HFFc6 (cell line): Measurements from ENCODE around the gene AADACL4. TPM values are rescaled to one million over a fixed set of nuclear protein-coding genes. Genes with fewer than 3 reads are reported as not detected.

Experiments
- DNase-seq: peaks from one replicate; pipeline ENCODE4 v3.0.0-alpha.2; 2018
- H3K27ac Mint-ChIP-seq: 2 replicates; pipeline ENCODE4 v1.8.0; 2020; ENCODE audit warnings: mild to moderate bottlenecking, mixed read lengths
- H3K27me3 Mint-ChIP-seq: 2 replicates; pipeline ENCODE4 v1.8.0; 2021; ENCODE audit warnings: mild to moderate bottlenecking, moderate library complexity, mixed read lengths; ENCODE audit not compliant: insufficient read depth
- H3K36me3 Mint-ChIP-seq: 2 replicates; pipeline ENCODE4 v1.8.0; 2021; ENCODE audit warnings: low read depth, mixed read lengths
- H3K4me1 Mint-ChIP-seq: 2 replicates; pipeline ENCODE4 v1.8.0; 2020; ENCODE audit warnings: low read depth, mixed read lengths
- H3K4me3 Mint-ChIP-seq: 2 replicates; pipeline ENCODE4 v1.8.0; 2020; ENCODE audit warnings: mild to moderate bottlenecking, moderate library complexity, mixed read lengths
- H3K9me3 Mint-ChIP-seq: 2 replicates; pipeline ENCODE4 v1.8.0; 2020; ENCODE audit warnings: mild to moderate bottlenecking, mixed read lengths
- CTCF ChIP-seq: fragments of 200-600 bp; sonication (generic); IDR thresholded peaks from 2 replicates; pipeline ENCODE4 v1.5.0; 2021; ENCODE audit warnings: antibody characterized with exemption, mild to moderate bottlenecking
- total RNA-seq, 6 experiments: library from RNA; stranded (reverse); fragmentation: NEBNext Ultra II Directional; extraction: Animal tissue kit (Norgen Biotek cat#: 25700); gene quantifications; 2 replicates in 1 of 6; 3 replicates in 5 of 6; pipeline ENCODE4 v1.2.3, GENCODE V29; 2021

AADACL4 gene
- total RNA-seq, 6 experiments from 2014 or later, result not detected

GRCh38 chr1:12715896-12716437, 72.1 kb downstream of the AADACL4 start, which contains the start of gene AADACL3:
Gene AADACL3 (plus strand): TSS chr1:12716110. CDS start chr1:12716177, 67 bp downstream.
- H3K27me3 Mint-ChIP-seq, result peaks cover 3% of the 10 kb centered on the region; the same call in 1 of the 2 replicates
- no peaks in the 10 kb centered on the region for H3K4me1 Mint-ChIP-seq
- no peaks in the 10 kb centered on the region for H3K36me3 Mint-ChIP-seq
- TF ChIP-seq CTCF, result no peak
- peaks cover under 1% of the 10 kb centered on the region; the same call in 1 of the 2 replicates for H3K9me3 Mint-ChIP-seq
- no peak within 1 kb of the TSS for H3K4me3 Mint-ChIP-seq
- H3K27ac Mint-ChIP-seq, result no peak within 1 kb of the TSS
- DNase-seq, result no peak

Other genes starting within 250 kb of the AADACL4 start
- gene DHRS3, start 25.9 kb upstream of the AADACL4 start, total RNA-seq, result 10 to 100 TPM in 4 of 6 experiments, 1 to 10 TPM in 2; 6.0 to 29.1 (median 27.1) TPM
- gene AADACL3, start 72.0 kb downstream of the AADACL4 start, total RNA-seq, result not detected
- gene CFAP107, start 102.1 kb downstream of the AADACL4 start, total RNA-seq, result not detected
- not detected for gene PRAMEF12, start 129.7 kb downstream of the AADACL4 start, total RNA-seq
- gene PRAMEF1, start 147.3 kb downstream of the AADACL4 start, total RNA-seq, result not detected
- gene PRAMEF11, start 187.3 kb downstream of the AADACL4 start, total RNA-seq, result not detected
- not detected for gene HNRNPCL1, start 204.6 kb downstream of the AADACL4 start, total RNA-seq
- not detected for gene PRAMEF2, start 213.0 kb downstream of the AADACL4 start, total RNA-seq
- gene PRAMEF4, start 242.1 kb downstream of the AADACL4 start, total RNA-seq, result not detected